NCI-H446 treated with DMSO at 0.1 percent for 48 hours (cell line): ENCODE results near the gene ATP7A.

ENCODE experiments used
- DNase-seq: peaks from one replicate; lab custom pipeline; 2025; lab: John Stamatoyannopoulos, UW

ATP7A gene

DNA sequence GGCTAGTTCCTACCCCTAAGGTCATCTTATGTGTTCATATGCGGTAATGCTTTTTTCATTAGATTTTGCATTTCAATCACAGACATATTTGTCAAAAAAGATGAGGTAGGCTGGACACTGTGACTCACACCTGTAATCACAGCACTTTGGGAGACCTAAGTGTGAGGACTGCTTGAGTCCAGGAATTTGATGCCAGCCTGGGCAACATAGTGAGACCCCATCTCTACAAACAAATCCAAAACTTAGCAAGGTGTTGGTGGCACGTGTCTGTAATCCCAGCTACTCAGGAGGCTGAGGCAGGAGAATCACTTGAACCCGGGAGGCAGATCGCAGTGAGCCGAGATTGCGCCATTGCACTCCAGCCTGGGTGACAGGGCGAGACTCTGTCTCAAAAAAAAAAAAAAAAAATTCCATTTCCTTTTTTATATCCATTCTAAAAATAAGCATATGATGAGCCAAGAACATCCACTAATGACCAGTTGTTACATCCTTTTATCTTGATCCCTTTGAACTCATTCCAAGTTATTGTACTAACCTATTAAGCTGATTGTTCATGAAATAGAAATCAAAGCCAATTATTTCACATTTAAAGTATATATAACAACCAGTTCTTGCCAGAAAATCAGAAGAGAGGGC, 35.5 kb downstream of the ATP7A start:
- DNase-seq: no peak

DNA sequence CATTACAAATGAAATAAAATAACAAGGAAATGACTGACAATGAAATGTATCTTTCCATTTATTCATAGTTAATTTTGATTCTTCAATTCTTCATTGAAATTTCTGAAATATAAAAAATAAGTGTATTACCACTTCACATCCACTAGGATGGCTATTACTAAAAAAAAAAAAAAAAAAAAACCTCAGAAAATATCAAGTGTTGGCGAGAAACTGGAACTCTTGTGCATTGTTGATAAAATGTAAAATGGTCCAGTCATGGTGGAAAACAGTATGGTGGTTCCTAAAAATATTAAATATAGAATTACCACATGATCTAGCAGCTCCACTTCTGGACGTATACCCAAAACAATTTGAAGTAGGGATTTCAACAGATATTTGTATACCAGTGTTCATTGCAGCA, 36.1 kb downstream of the ATP7A start:
- no peak for DNase-seq

DNA sequence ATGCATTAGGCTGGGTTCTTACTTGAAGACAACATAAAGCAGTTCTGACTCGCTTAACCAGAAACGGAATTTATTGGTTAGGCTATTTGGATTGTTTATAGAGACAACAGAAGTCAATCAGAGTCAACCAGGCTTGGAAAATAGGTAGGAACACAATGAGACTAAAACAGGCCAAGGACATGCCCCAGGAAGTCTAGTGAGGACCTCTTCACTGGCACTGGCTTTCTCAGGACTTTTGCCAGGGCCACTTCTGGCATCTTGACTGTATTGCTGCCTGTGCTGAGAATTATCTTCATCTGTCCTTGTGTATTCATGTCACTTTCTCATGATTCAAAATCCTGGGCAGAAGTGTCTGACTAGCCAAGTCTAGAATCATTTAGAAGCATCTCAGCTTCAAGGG, 39.3 kb downstream of the ATP7A start:
- DNase-seq: peak; percentile 5

DNA sequence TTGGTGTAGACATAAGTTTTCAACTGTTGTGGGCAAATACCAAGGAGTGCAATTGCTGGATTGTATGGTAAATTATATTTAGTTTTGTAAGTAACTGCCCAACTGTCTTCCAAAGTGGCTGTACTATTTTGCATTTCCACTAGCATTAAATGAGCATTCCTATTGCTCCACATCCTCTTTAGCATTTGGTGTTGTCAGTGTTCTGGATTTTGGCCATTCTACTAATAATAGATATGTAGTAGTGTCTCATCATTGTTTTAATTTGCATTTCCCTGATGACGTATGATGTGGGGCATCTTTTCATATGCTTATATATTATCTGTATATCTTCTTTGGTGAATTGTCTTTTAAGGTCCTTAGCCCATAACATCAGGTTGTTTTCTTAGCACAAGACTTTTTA, 41.7 kb downstream of the ATP7A start:
- DNase-seq: no peak

DNA sequence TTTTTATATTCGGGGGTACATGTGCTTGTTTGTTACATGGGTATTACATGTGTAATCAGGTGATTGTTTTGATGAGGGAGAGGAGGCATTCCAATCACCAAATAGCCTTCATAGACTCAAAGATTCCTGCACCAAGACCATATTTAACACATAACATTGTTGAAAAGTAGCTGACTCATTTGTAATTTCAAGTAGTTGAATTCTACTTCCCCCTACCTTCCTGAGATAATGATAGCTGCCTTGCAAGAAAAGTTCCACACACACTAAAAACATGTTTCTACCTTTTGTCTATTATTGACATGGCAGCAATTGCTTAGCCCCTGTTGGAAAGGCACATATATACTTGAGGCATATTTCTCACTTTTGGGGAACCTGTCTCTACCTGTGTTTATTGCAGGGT, 42.8 kb downstream of the ATP7A start:
- no peak for DNase-seq

DNA sequence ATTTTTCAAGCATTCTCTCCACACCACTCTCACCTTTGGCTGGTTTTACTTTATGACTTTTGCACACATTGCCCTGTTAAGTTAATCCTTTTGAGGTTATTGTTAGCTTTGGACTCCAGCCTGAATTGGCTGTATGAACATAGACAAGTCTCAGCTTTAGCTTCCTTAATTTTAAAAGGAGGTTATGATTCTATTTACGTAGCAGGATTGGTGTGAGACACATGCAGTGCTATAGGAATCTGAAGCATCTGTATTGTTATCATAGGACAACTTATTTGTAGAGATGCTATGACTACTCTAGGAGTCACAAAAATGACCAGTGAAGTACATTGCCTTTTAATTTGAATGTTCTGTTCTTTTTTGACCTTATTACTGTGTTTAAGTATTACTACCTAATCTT, 43.2 kb downstream of the ATP7A start:
- DNase-seq: no peak

DNA sequence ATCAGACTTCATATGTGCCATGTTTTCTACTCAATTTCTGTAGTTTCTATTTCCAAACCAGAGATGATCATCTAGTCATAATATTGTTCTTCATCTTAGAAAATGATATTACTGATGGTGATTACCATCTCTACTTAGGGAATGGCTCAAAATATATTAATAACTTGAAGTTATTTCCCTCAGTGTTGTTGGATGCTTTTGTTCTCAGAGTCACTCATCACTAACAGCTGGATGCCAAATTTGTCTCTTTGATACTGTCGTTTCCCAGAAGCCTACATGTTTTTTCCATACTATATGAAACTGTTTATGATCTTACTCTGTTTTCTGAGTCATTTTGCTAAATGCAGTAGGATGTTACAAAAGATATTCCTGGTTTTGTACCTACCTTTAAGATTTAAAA, 50.1 kb downstream of the ATP7A start:
- no peak for DNase-seq

DNA sequence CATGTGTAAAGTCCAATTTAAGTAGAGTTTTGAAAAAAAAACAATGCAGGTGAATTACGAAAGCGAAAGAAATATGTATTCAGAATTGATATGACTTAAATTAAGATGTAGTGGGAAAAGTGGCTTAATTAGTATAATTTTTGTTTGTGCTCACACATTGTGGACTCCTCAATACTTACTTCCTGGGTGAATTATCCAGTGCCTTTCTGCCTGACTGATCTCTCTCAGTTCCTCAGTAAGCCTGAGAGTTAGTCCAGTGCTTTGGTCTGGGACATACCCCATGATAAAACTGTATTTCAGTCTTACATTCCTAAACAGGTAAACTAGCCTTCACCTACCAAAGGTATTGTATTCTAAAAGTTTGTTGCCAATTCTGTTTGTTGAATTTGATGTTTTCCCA, 50.6 kb downstream of the ATP7A start:
- DNase-seq: no peak

DNA sequence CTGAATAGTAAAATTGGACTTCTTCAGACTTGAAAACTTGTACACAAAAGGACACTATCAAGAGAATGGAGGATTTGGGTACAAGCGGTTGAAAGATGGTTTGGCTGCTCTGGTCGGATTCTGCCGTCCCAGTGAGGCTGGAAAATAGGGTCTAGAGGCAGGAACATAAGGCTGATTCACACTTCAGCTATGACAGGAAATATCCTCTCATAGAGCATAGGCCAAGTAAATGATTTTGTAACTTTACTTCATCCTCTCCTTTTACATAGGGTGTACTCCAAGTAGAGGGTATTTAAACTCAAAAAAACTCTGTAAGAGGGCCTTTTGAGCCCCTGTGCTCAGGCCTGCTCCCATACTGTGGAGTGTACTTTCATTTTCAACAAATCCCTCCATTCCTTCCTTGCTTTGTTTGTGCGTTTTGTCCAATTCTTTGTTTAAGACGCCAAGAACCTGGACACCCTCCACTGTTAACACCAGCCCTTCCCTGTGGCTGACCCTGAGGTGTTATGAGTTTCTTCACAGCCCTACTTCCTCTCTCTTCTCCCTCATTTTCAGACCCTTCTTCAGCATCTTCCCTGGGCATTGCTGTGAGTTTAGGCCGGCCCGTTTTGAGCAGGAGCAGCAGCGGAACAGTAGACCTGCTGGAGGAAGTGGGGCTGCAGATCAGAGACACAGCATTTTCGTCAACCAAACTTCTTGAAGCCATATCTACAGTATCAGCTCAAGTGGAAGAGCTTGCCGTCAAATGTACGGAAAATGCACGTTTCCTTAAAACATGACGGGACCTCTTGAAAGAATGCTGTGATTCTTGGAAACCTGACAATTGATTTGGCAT, 51.8 kb downstream of the ATP7A start:
- no peak for DNase-seq

DNA sequence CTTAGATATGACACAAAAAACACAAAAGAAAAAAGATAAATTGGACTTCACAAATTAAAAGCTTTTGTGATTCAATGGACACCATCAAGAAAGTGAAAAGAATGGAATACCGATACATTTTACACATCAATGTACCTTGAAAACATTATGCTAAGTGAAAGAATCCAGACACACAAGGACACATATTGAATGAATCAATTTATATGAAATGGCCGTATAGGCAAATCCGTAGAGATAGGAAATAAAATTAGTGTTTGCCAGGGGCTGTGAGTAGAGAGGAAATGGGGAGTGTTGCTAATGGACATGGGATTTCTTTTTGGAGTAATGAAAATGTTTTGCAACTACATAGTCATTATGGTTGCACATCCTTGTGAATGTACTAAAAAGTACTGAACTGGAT, 55.9 kb downstream of the ATP7A start:
- DNase-seq: no peak

DNA sequence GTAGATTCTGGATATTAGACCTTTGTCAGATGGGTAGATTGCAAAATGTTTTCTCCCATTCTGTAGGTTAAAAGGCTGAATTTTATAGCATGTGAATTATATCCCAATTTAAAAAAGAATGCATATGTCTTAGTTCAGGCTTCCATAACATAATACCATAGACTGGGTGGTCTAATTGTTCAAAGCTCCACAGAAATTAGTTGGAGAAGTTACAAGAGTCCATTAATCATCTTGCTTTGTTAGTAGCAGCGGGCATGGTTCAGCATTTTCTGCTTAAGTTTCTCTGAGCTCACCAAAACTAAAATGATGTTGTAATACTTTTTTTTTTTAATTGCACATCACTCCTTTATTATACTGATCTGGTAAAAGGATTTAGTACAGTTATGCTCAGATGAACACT, 57.1 kb downstream of the ATP7A start:
- DNase-seq: no peak

DNA sequence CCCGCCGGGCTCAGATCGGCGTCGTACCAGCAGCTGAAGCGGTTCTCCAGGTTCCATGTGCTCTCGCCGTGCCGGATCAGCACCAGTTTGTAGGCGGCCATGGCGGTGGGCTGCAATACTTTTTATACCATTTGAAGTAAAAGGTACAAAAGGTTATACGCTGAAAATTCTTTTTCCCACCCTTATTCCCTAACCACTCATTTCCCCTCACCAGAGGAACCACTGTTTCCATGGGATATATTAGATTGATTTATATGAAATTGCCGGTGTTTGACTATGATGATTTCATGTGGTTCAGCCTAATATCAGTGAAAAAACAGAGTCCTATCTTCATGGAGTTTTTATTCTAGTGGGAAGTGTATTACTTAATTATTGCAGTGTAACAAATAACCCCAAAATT, 59.0 kb downstream of the ATP7A start, which contains the start of gene PGAM4:
PGAM4 (minus strand) TSS at position 101 of the 400 bp plus-strand sequence; CDS start at position 101, 0 bp downstream.
- no peak for DNase-seq

DNA sequence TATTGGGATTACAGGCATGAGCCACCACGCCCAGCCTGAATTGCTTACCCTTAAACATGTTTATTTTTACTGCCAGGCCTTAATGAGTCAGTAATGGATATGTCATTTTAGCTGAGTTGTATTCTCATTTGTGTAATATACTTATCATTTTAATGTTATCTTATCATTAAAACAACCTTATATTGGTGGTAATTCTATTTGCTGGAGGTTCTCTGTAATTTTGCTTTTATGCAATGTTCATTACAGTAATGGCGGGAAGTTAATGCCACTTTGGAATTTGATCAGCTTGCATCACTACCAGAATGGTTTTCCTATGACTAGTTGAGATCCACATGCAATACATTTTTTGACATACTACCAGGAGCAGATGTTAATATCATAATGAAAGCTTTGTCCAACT, 65.3 kb downstream of the ATP7A start:
- DNase-seq: no peak

DNA sequence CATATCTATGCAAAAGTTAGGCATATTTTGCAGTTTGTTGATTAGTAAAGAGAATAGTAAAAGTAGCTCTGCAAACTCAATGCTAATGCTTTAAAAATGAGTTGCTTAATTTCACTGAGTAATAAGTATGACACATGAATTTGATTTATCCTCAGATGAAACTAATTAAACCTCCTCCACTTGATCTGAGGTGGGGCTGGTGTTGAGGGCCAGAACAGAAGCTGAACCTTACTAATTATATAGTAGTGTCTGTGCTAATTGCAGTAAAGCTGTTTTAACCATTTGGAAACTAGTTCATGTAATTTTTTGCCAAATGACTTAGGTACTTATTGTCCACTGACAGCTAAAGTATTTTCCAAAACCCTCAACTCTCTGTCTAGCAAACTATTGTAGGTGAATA, 66.6 kb downstream of the ATP7A start:
- no peak for DNase-seq

DNA sequence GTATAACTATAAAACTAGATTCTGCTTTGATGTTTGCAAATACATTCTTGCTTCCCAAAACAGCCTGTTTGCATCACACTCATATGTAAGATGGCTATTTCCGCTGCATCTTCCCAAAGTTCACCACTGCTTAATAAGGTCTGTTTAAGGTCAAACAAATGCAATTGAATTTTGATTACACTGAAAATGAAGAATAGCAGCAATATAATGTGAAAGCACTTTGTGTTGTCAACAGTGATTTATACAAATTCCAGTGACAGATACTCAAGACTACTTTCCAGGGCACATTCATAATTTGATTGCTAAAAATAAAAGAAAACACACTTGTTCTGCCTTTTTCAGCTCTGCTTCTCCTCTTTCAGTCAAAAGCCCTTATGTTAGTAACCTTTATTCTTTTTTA, 67.0 kb downstream of the ATP7A start:
- no peak for DNase-seq

DNA sequence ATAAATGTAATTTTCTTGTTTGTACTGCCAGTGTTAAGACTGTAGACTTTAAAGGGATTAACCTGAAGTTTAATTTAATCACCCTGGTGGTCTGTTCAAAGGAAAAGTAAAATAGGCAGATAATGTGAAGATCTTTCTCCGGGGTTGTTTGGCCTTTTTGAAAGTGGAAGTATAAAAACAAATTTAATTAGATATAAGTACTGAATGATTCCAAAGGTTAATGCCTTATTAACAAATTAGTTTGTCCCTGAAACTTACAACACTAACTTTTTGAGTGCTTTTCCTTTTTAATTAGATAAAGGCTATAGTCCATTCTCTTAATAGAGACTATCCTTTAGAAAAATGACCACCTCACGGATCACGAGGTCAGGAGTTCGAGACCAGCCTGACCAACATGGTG, 69.4 kb downstream of the ATP7A start:
- DNase-seq: no peak

DNA sequence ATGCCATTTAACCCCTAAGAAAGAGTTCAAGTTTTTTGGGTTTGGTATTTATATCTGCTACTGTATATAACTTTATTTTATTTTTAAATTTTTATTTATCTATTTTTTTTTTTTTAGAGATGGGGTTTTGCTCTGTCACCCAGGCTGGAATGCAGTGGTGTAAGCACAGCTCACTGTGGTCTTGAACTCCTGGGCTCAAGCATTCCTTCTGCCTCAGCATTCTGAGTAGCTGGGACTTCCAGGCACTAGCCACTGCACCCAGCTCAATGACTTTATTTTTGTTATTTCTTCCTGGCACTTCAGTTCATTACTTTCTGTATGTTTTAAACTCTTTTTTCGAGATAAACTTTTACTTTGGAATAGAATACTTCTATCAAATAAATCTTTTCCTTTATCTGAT, 101.4 kb downstream of the ATP7A start:
- no peak for DNase-seq

DNA sequence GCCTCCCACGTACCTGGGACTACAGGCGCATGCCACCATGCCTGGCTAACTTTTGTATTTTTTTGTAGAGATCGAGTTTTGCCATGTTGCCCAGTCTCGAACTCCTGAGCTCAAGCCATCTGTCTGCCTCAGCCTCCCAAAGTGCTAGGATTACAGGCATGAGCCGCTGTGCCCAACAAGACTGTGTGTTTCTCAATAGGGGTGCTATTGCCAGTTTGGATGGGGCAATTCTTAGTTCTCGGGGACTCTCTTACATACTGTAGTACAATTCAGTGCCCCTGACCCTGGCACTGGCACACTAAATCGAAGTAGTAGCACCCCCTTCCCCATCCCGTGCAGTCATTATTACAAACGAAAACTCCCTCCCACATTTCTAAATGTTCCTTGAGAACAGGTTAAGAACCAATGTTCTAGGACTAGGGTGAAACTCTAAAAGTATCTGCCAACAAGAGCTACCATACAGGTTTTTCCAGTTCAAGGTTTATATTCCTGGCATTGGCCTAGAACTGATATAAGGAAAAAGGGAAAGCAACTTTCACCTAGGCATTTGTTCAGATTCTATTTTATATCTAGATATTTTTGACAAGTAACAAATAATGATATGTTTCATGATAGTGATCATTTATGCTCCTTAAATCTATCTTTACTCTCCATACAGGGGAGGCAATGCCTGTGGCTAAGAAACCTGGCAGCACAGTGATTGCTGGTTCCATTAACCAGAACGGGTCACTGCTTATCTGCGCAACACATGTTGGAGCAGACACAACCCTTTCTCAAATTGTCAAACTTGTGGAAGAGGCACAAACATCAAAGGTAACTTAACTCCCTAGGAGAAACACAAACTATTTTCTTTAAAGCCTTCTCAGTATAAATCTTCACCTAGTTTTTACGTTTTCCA, 109.3 kb downstream of the ATP7A start:
- DNase-seq: no peak

DNA sequence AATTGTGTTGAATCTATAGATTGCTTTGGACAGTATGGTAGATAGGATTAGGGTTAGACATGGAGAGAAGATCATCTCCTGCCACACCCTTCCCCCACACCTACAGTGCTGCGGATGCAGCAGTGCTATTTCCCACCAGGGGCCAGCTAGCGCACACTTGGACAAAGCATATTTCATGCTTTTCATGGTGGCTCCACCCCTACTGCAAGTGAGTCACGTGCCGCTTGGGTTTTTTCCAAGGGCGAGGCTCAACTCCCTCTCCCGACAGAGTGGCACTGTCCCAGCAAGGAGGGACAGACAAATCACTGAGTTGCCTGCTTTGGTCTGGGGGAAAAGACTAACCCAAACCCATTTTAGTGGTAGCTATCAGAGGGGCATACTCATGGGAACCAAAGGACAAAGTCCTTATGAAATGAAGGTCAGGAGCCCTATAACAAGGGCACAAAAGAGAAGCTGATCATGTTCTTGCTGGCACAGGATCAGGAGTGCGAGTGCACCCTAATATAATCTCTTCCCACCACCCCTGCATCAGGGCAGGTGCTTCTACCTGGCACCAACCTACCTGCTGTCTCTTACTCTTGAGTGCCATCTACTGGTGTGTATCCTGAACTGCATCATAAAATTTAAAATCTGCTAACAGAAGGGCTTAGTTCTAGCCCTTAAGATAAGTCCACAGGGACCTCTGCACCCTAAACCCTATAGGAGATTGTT, 114.0 kb downstream of the ATP7A start:
- no peak for DNase-seq

DNA sequence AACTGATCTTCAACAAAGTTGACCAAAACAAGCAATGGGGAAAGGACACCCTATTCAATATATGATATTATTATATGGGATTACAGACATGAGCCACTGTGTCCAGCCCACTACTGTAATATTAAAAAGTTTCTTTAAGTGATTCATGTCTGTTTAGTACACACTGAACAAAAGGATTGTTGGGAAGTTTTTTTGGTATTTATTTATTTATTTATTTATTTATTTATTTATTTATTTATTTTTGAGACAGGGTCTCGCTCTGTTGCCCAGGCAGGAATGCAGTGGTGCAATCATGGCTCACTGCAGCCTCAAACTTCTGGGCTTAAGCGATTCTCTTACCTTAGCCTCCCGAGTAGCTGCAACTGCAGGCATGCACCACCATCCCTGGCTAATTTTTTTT, 117.3 kb downstream of the ATP7A start:
- no peak for DNase-seq

DNA sequence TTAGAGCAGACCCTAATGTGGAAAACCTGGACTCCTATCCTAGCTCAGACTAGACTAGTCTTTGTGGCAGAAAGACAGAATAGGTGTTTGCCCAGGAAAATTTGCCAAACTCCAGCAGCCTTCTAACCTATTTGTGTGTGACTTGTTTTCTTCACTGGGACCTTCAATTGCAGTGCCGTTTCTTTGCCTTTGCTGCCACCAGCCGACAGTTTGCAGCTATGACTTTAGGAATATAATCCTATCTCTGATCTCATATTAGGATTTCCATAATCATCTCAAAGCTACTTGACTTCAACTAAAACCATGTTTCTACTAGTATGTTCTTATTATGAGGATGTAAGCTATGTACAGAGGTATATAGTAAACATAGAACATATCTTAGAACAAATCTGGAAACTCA, 119.2 kb downstream of the ATP7A start:
- DNase-seq: peak; percentile 28

DNA sequence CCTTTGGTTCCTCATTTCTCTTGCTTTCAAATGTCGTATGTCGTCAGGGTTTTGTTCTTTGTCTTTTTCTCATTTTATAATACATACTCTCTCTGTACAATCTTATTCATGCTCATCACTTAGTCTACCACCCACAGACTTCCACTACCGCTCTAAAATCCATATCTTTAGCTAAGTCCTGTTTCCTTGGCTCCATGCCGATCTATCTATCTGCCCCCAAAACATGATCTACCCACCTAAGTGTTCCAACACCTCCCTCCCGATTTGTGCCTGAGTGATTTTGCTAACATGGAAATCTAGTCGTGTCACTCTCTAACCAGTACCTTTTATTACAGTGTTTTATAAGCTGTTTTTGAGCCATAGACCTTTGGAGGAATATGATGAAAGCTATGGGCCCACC, 124.6 kb downstream of the ATP7A start:
- no peak for DNase-seq
